Spinal cord (tissue), 10 donors: ENCODE measurements around the gene AKNA. TPM values are rescaled to one million over a fixed set of nuclear protein-coding genes. Genes with fewer than 3 reads are reported as not detected.

Experiments used
- DNase-seq, 6 donors: peaks; one replicate each; pipeline versions ENCODE4 v3.0.0 to v3.0.0-alpha.2; 2013 to 2015; ENCODE audit warnings: low spot score in 6 of 6, low read depth in 4 of 6
- H3K27ac ChIP-seq: one replicate; pipeline ENCODE4 v1.5.1; 2013; ENCODE audit warnings: low read depth, low read length, control low read depth
- H3K27me3 ChIP-seq: one replicate; pipeline ENCODE4 v1.6.1; 2013; ENCODE audit warnings: low read length; ENCODE audit not compliant: control insufficient read depth, insufficient read depth
- H3K36me3 ChIP-seq: one replicate; pipeline ENCODE4 v1.6.1; 2013; ENCODE audit warnings: low read length; ENCODE audit not compliant: control insufficient read depth, insufficient read depth
- H3K4me1 ChIP-seq: one replicate; pipeline ENCODE4 v1.6.1; 2013; ENCODE audit warnings: low read length; ENCODE audit not compliant: control insufficient read depth, insufficient read depth
- H3K4me3 ChIP-seq: one replicate; pipeline ENCODE4 v1.5.1; 2013; ENCODE audit warnings: low read depth, low read length, control low read depth
- H3K9me3 ChIP-seq: one replicate; pipeline ENCODE4 v1.6.1; 2013; ENCODE audit warnings: low read length; ENCODE audit not compliant: control insufficient read depth, insufficient read depth
- WGBS: methylation state at CpG from one replicate; pipeline ENCODE4 v1.1.5; 2013; ENCODE audit warnings: missing lambda C conversion rate; ENCODE audit not compliant: insufficient coverage; 5-methylcytosine and 5-hydroxymethylcytosine counted together
- polyA plus RNA-seq, 2 donors: library from polyadenylated mRNA; unstranded; fragments of 120-200 nt; gene quantifications; one replicate each; pipeline ENCODE4 v1.2.1, GENCODE V29; 2013; ENCODE audit not compliant: insufficient read length in 2 of 2
- total RNA-seq, 2 donors: library from RNA; depleted of rRNA in 1 of 2; stranded (reverse); fragments of 120-200 nt in 1 of 2; fragments of >200 nt in 1 of 2; gene quantifications; one replicate each; pipeline versions ENCODE4 v1.2.3 to v1.2.4, GENCODE V29; 2013 to 2014
- donor health status: healthy.

Gene AKNA
- total and polyA plus RNA-seq, 4 donors, result 6.7 to 17.3 (median 14.4) TPM

DNA sequence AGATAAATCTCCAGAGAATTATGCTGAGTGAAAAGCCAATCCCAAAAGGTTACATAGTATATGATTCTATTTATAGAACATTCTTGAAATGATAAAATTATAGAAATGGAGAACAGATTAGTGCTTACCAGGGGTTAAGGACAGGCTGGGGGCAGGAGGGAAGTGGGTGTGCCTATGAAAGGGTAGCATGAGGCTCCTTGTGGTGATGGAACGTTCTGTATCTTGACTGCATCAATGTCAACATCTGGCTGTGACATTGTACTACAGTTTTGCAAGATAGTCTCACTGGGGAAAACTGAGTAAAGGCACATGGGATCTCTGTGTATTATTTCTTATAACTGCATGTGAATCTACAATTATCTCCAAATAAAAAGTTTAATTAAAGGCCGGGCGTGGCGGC, 35.9 kb downstream of the AKNA start:
- H3K4me1 ChIP-seq, result peaks cover 20% of the 10 kb centered on the region
- no peak for DNase-seq
- WGBS, result 95% methylated on average over 4 of the region's 4 CpGs
- H3K27ac ChIP-seq, result no peak overlapping the region
- no peaks in the 10 kb centered on the region for H3K27me3 ChIP-seq
- H3K36me3 ChIP-seq, result peaks cover 69% of the 10 kb centered on the region
- no peaks in the 10 kb centered on the region for H3K9me3 ChIP-seq
- H3K4me3 ChIP-seq, result no peak overlapping the region

DNA sequence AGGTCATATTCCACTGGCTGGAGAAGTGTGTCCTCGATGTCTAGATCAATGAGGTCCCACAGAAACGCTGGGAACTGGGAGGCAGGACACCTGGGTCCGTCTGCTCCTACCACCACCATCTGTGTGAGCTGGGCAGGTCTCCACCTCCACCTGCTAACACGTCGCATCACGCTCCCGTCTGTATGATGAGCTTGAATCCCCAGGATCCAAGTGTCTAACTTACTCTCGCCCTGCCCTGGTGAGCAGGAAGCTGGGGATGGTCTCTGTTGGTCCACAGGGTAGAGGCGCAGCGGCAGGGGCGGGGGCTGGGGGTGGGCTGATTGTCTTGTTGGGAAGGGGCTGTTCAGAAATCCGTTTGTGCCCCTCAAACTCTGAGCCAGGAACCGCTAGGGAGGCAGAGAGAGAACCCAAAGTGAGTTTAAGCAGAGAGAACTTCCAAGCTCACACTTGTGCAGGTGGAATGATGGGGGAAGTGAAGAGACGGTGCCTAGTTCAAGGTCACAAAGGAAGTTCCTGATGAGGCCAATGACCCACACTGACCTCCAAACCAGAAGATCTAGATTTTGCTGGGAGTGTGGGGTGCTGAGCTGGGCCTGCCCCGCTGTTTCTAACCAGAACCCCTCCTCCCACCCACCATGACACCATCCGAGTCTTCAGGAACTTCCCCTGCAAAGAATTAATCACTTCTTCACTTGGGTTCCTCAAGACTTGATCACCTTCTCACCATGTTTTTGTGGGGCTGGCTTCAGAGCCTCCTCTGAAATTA, 37.0 kb downstream of the AKNA start:
- DNase-seq, result no peak
- 97% methylated on average over 9 of the region's 16 CpGs for WGBS
- Histone ChIP-seq H3K9me3 (no peaks in the 10 kb centered on the region), H3K4me3 (no peak overlapping the region), H3K36me3 (peaks cover 66% of the 10 kb centered on the region), H3K4me1 (peaks cover 20% of the 10 kb centered on the region), H3K27ac (no peak overlapping the region), H3K27me3 (no peaks in the 10 kb centered on the region)

DNA sequence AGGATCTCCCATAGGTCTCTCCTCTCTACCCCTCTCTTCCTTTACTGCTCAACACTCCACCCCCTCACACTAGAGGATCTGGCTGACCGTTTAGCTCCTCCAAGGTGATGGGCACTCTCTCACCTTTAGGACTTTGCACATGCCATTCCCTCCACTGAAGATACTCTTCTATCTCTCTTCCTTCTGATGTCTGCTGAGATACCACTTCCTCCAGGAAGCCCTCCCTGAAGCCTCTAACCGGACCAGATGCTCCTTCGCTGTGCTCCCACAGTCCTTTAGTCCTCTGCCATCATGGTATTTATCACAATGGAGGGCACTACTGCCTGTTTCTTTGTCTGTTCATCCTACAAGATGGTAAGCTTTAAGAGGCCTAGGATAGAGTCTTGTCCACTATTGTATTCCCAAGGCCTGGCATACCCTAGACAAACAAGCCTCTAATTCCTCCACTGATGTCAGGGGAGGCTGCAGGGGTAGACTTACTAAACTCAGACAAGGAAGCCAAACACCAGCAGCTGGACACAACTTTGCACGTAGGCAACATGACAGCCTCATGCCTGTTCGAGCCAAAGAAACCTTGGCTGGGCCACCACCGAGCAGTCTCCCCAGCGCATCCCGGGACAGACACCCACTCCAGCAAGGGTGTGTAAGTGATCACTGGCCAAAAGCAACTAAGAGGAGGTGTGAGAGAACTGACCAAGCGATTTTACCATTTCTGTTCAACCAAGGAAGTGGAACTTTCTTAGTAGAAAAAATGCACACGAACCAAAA, 37.9 kb downstream of the AKNA start:
- 94% methylated on average over 5 of the region's 10 CpGs for WGBS
- Histone ChIP-seq H3K27ac (no peak overlapping the region), H3K36me3 (peaks cover 68% of the 10 kb centered on the region), H3K27me3 (no peaks in the 10 kb centered on the region), H3K4me3 (no peak overlapping the region), H3K4me1 (peaks cover 20% of the 10 kb centered on the region), H3K9me3 (no peaks in the 10 kb centered on the region)
- DNase-seq, result no peak

DNA sequence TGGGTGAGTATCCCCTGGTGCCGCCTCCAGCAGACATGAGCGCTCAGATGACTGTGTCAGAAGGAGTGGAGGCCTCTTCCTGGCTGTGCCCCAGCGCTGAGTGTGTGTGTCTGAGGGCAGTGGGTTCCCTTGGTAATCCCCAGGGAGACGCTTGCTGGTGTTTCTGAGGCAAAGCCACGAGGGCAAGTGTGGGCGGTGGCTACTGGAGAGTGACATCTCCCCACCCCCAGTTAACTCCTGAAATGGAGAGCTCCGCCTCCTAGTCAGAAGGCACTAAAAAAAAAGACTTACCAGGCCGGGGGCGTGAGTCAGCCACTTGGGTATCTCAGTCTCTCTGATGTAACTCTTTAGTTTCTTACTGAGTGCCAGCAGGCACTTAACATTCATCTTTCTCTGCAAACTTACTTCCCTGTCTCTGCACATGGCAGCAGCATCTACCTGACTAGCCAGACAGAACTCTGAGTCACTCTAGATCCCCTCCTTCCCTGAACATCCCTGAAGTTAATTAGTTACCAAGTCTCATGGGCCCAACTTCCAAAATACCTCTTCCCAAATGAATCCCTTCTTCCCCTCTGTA, 38.8 kb downstream of the AKNA start:
- peaks cover 72% of the 10 kb centered on the region for H3K36me3 ChIP-seq
- 42% methylated on average over 6 of the region's 9 CpGs for WGBS
- H3K9me3 ChIP-seq, result no peaks in the 10 kb centered on the region
- no peak overlapping the region for H3K4me3 ChIP-seq
- no peak overlapping the region for H3K27ac ChIP-seq
- H3K4me1 ChIP-seq, result peaks cover 20% of the 10 kb centered on the region
- H3K27me3 ChIP-seq, result no peaks in the 10 kb centered on the region
- DNase-seq, result peak in 4 of 6 donors; percentile 24 to 73 (median 58)

DNA sequence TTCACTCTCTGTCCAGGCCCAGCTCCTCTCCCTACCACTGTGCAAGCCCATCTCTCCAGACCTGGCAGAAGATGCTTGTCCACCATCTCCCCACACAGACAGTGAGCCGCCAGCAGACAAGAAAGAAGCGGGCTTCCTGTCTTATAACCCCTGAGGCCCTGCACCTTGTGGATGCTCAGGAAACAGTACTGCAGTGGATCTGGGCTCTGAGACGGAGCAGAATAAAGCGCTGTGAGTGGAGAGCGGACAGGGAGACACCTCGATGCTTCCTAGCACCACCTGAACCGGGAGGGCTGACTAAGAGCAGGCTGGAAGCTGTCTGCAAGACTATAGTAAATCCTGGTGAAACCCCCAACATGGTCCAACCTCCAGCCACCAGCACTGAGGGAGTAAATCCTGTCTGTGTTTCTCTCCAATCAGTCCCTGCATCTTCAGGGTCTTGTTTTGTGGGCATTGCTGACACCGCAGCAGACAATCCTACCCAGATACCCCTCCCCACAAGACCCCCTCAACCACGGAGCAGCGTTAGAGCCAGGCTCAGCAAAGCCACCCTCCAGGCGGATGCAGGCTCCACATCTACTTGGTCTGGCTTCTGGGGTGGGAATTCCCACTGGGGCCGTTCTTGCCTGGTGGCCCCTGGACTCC, 39.4 kb downstream of the AKNA start:
- H3K27me3 ChIP-seq, result no peaks in the 10 kb centered on the region
- 70% methylated on average over 12 of the region's 12 CpGs for WGBS
- no peaks in the 10 kb centered on the region for H3K9me3 ChIP-seq
- no peak for DNase-seq
- peaks cover 77% of the 10 kb centered on the region for H3K36me3 ChIP-seq
- peaks cover 20% of the 10 kb centered on the region for H3K4me1 ChIP-seq
- H3K27ac ChIP-seq, result no peak overlapping the region
- no peak overlapping the region for H3K4me3 ChIP-seq

DNA sequence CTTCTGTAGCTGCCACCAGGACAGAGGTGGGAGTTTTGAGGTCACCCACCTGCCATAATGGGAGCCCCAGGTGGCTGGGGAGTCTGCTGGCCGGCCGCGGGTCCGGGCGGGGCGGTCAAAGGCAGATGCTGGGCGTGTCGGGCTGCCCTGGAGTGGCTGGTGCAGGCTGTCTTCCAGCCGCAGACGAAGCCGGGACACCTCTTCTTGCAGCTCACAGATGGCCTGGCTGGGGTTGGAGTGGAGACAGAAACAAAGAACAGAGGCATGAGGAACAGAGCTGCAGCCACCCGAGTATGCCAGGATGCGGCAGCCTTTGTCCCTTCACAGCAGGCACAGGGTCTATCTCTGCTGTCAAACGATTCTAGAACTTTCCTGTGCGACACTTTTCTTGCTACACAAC, 40.1 kb downstream of the AKNA start:
- H3K9me3 ChIP-seq, result no peaks in the 10 kb centered on the region
- H3K4me1 ChIP-seq, result peaks cover 20% of the 10 kb centered on the region
- DNase-seq, result peak in 1 of 6 donors; percentile 25
- no peaks in the 10 kb centered on the region for H3K27me3 ChIP-seq
- H3K27ac ChIP-seq, result no peak overlapping the region
- H3K4me3 ChIP-seq, result no peak overlapping the region
- peaks cover 77% of the 10 kb centered on the region for H3K36me3 ChIP-seq
- 65% methylated on average over 15 of the region's 15 CpGs for WGBS

DNA sequence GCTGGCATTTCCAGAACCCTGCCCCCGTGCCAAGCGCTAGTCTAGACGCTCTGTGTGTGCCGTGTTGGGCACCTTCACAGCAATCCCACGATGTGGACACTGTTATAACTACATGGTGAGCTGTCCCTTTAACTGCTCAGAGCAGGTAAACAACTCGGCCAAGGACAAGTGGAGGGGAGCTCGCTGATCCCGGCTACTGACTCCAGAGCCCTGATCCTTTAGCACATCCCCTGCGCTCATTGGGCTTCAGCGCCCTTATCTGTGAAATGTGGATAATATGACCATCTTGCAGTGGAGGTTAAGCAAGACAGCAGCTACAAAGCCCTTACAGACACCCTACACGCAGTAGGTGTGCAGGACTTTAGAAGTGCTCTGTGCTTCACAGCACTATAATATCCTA, 41.6 kb downstream of the AKNA start:
- Histone ChIP-seq H3K36me3 (peaks cover 79% of the 10 kb centered on the region), H3K9me3 (no peaks in the 10 kb centered on the region), H3K27ac (no peak overlapping the region), H3K4me3 (no peak overlapping the region), H3K4me1 (peaks cover 20% of the 10 kb centered on the region), H3K27me3 (no peaks in the 10 kb centered on the region)
- DNase-seq, result no peak
- WGBS, result 89% methylated on average over 8 of the region's 11 CpGs

DNA sequence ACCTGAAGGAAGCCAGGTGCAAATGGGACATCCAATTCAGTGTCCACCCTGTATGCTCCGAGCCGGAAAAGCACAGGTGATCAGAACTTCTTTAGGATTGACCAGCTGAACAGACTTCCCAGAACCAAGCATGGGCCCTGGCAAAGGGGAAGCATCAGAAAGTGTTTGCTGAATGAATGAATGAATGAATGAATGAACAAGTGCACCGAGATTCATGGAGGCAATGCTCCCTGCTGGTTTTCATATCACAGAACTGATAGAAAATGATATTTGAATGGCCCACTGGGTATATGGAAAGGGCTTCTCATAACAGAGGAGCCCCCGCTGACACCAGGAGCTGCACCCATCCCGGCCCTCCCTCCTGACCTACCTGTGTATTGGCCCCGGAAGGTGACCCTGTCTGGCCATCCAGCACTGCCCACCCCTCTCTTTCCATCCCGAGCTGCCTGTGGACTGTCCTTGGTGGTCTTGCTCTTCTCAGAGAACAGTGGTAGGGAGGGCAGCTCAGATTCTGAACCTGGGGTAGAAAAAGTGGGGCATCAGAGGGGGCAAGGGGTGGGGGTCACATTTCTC, 42.2 kb downstream of the AKNA start:
- Histone ChIP-seq H3K9me3 (no peaks in the 10 kb centered on the region), H3K27me3 (no peaks in the 10 kb centered on the region), H3K4me1 (peaks cover 20% of the 10 kb centered on the region), H3K27ac (no peak overlapping the region), H3K4me3 (no peak overlapping the region), H3K36me3 (peaks cover 81% of the 10 kb centered on the region)
- WGBS, result 90% methylated on average over 4 of the region's 7 CpGs
- DNase-seq, result no peak

DNA sequence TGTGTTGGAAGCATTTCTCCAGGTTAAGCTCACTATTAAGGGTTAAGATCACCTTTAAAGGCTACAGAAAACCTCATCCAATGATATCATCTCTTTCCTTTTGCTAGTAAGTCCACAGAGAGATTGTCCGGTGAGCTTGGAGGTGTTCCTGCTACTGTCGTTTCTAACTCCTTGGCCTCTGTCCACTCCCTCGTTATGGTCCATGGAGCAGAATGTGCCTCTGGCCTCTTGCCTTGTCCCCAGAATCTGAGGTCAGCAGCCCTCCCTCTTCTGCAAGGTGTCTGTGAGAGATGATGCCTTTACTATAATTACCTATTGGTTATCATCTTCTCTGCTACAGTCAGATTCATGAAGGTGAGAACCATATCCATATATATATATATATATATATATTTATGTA, 43.1 kb downstream of the AKNA start:
- Histone ChIP-seq H3K4me3 (no peak overlapping the region), H3K27ac (no peak overlapping the region), H3K36me3 (peaks cover 81% of the 10 kb centered on the region), H3K9me3 (no peaks in the 10 kb centered on the region), H3K27me3 (no peaks in the 10 kb centered on the region), H3K4me1 (peaks cover 20% of the 10 kb centered on the region)
- DNase-seq, result no peak
- WGBS, result 48% methylated on average over 3 of the region's 3 CpGs
